Gastrocnemius medialis (tissue), 4 donors: Measurements from ENCODE around the gene TRAF3IP3. TPM values are rescaled to one million over a fixed set of nuclear protein-coding genes. Genes with fewer than 3 reads are reported as not detected.

Experiments
- ATAC-seq, 2 donors: fragments of 150-250 bp; one replicate each; pipeline ENCODE4 v1.9.1; 2016
- DNase-seq, 2 donors: peaks; one replicate each; pipeline ENCODE4 v3.0.0-alpha.2; 2019
- H3K27ac ChIP-seq, 4 donors: fragments of 200-600 bp; sonication (generic); 1 replicate in 1 of 4; 2 replicates in 3 of 4; pipeline ENCODE4 v1.5.1; 2016 to 2018; ENCODE audit warnings: mild to moderate bottlenecking in 2 of 4, moderate library complexity in 1 of 4
- H3K27me3 ChIP-seq, 3 donors: fragments of 200-600 bp; sonication (generic) in 2 of 3; 1 replicate in 1 of 3; 2 replicates in 2 of 3; pipeline versions ENCODE4 v1.5.1 to v1.6.0; 2016 to 2019; ENCODE audit warnings: mild to moderate bottlenecking in 1 of 3, moderate library complexity in 1 of 3
- H3K36me3 ChIP-seq, 2 donors: fragments of 200-600 bp; sonication (generic) in 1 of 2; one replicate each; pipeline ENCODE4 v1.5.1; 2017 to 2018
- H3K4me1 ChIP-seq, 2 donors: fragments of 200-600 bp; sonication (generic) in 1 of 2; one replicate each; pipeline ENCODE4 v1.5.1; 2016 to 2017; ENCODE audit warnings: mild to moderate bottlenecking in 2 of 2
- H3K4me3 ChIP-seq, 4 donors: fragments of 200-600 bp; sonication (generic) in 3 of 4; 1 replicate in 1 of 4; 2 replicates in 3 of 4; pipeline ENCODE4 v1.5.1; 2016 to 2019; ENCODE audit warnings: mild to moderate bottlenecking in 2 of 4
- H3K9me3 ChIP-seq, 3 donors: fragments of 200-600 bp; sonication (generic) in 2 of 3; 1 replicate in 1 of 3; 2 replicates in 2 of 3; pipeline ENCODE4 v1.5.1; 2016 to 2019
- CTCF ChIP-seq, 5 experiments: fragments of 450-650 bp in 3 of 5; fragments of 200-600 bp in 2 of 5; sonication (generic) in 2 of 5; IDR thresholded peaks in 4 of 5; conservative IDR thresholded peaks in 1 of 5; 1 replicate in 4 of 5; 2 replicates in 1 of 5; pipeline ENCODE4 v1.5.1; 2016 to 2019; ENCODE audit warnings: antibody characterized with exemption in 5 of 5, mild to moderate bottlenecking in 3 of 5, moderate library complexity in 3 of 5
- POLR2A ChIP-seq, 2 donors: fragments of 450-650 bp; IDR thresholded peaks; one replicate each; pipeline ENCODE4 v1.6.1; 2017; ENCODE audit warnings: antibody characterized with exemption in 2 of 2, mild to moderate bottlenecking in 2 of 2, moderate library complexity in 2 of 2
- in situ Hi-C, 4 donors: fragments of 200-750 bp; cut with MboI; loops; one replicate each; pipeline versions ENCODE4 v1.15.0 to v1.8.0; 2017; ENCODE audit warnings: low sequenced_read_pairs in 4 of 4
- intact Hi-C: fragments of 100-400 bp; cut with DNase I; formaldehyde crosslinking; loops from one replicate; pipeline ENCODE4 v1.15.1; 2023; ENCODE audit warnings: low total_unique reads
- total RNA-seq, 4 donors: library from RNA; depleted of rRNA; stranded (reverse); fragments of >200 nt; gene quantifications; one replicate each; pipeline versions ENCODE4 v1.1.0 to v1.2.3, GENCODE V29; 2016

Gene TRAF3IP3
- total RNA-seq, 4 donors from 2014 or later, result 0.16 to 1.5 (median 0.35) TPM; not detected in 1

- in situ Hi-C loops, result no loop called here
- Histone ChIP-seq H3K27me3 (no peaks in the 10 kb centered on the region), H3K9me3 (no peaks in the 10 kb centered on the region), H3K4me3 (no peak overlapping the region), H3K36me3 (no peaks in the 10 kb centered on the region), H3K27ac (no peak overlapping the region), H3K4me1 (peaks cover 0 to 4% of the 10 kb centered on the region in 2 donors)
- ATAC-seq, result no peak
- intact Hi-C loops, result no loop called here
- TF ChIP-seq POLR2A (IDR thresholded peaks at IDR 0.05), result no peak
- no peak for TF ChIP-seq CTCF (IDR thresholded peaks at IDR 0.05 in 4 of 5, conservative IDR thresholded peaks at IDR 0.05 in 1 of 5)
- no peak for DNase-seq
These were observed 18.7 kb downstream of the TRAF3IP3 start for GRCh38 chr1:209774592-209774991.

GRCh38 chr1:209775678-209776077 lies 19.8 kb downstream of the TRAF3IP3 start:
- Histone ChIP-seq H3K9me3 (no peaks in the 10 kb centered on the region), H3K27ac (no peak overlapping the region), H3K4me1 (no peaks in the 10 kb centered on the region), H3K36me3 (no peaks in the 10 kb centered on the region), H3K4me3 (no peak overlapping the region), H3K27me3 (no peaks in the 10 kb centered on the region)
- TF ChIP-seq POLR2A (IDR thresholded peaks at IDR 0.05) (no peak), CTCF (IDR thresholded peaks at IDR 0.05 in 4 of 5, conservative IDR thresholded peaks at IDR 0.05 in 1 of 5) (no peak)
- DNase-seq, result no peak
- intact Hi-C loops (no loop called here), in situ Hi-C loops (no loop called here)
- ATAC-seq, result no peak

GRCh38 chr1:209777587-209777986 lies 21.7 kb downstream of the TRAF3IP3 start:
- Histone ChIP-seq H3K4me3 (no peak overlapping the region), H3K27ac (no peak overlapping the region), H3K9me3 (no peaks in the 10 kb centered on the region), H3K27me3 (no peaks in the 10 kb centered on the region), H3K36me3 (no peaks in the 10 kb centered on the region), H3K4me1 (peaks cover 0 to 4% of the 10 kb centered on the region in 2 donors)
- TF ChIP-seq POLR2A (IDR thresholded peaks at IDR 0.05) (no peak), CTCF (IDR thresholded peaks at IDR 0.05 in 4 of 5, conservative IDR thresholded peaks at IDR 0.05 in 1 of 5) (no peak)
- ATAC-seq, result no peak
- in situ Hi-C loops (no loop called here), intact Hi-C loops (no loop called here)
- no peak for DNase-seq

- in situ Hi-C loops (no loop called here), intact Hi-C loops (no loop called here)
- Histone ChIP-seq H3K27ac (no peak overlapping the region), H3K4me1 (peaks cover 3 to 8% of the 10 kb centered on the region in 2 donors), H3K9me3 (no peaks in the 10 kb centered on the region), H3K4me3 (no peak overlapping the region), H3K36me3 (no peaks in the 10 kb centered on the region), H3K27me3 (no peaks in the 10 kb centered on the region)
- no peak for TF ChIP-seq POLR2A (IDR thresholded peaks at IDR 0.05)
- TF ChIP-seq CTCF (IDR thresholded peaks at IDR 0.05 in 4 of 5, conservative IDR thresholded peaks at IDR 0.05 in 1 of 5), result no peak
- ATAC-seq (no peak), DNase-seq (no peak)
These were observed 22.2 kb downstream of the TRAF3IP3 start for GRCh38 chr1:209778102-209778501.

- intact Hi-C loops, result no loop called here
These were observed 24.4 kb downstream of the TRAF3IP3 start for GRCh38 chr1:209780268-209780667.

More at GRCh38 chr1:209780268-209780667, 24.4 kb downstream of the TRAF3IP3 start:
- no peak overlapping the region for H3K4me3 ChIP-seq
- H3K36me3 ChIP-seq, result no peaks in the 10 kb centered on the region
- H3K27me3 ChIP-seq, result no peaks in the 10 kb centered on the region
- no peak for DNase-seq
- H3K9me3 ChIP-seq, result no peaks in the 10 kb centered on the region
- peaks cover 12 to 17% of the 10 kb centered on the region in 2 donors for H3K4me1 ChIP-seq
- no peak for ATAC-seq
- TF ChIP-seq POLR2A (IDR thresholded peaks at IDR 0.05) (no peak), CTCF (IDR thresholded peaks at IDR 0.05 in 4 of 5, conservative IDR thresholded peaks at IDR 0.05 in 1 of 5) (no peak)
- in situ Hi-C loops, result no loop called here
- no peak overlapping the region for H3K27ac ChIP-seq
